NOMO-1 (cell line): ENCODE results near the gene GLTP.

ENCODE experiments used
- DNase-seq, 2 experiments: peaks; one replicate each; lab custom pipeline; 2025; ENCODE audit not compliant: unreplicated experiment in 2 of 2; lab: John Stamatoyannopoulos, UW

GLTP gene

DNA sequence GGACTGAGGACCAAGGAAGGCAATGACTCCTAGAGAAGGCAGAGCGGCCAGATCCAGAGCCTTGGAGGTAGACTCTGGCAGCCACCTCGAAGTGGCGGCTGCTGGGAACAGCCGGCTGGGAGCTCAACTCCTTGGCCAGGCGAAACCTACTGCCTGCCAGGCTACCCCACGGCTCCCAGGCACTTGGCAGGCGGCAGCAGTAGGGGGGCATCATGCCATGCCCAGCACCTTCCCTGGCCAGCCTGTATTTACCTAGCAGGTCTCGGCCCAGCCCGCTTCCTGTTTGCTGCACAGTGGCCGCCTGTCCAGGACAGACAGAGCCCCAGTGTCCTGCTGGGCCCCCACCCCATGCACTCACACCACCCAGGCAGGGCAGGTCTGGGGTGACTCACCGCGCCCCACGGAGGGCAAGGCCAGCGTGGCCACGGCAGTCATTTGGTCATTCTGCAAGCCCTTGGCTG lies 57.4 kb downstream of the GLTP start:
- DNase-seq = no peak

- DNase-seq = no peak
These were observed 57.9 kb downstream of the GLTP start for GRCh38 chr12:109822416-109822815.

DNA sequence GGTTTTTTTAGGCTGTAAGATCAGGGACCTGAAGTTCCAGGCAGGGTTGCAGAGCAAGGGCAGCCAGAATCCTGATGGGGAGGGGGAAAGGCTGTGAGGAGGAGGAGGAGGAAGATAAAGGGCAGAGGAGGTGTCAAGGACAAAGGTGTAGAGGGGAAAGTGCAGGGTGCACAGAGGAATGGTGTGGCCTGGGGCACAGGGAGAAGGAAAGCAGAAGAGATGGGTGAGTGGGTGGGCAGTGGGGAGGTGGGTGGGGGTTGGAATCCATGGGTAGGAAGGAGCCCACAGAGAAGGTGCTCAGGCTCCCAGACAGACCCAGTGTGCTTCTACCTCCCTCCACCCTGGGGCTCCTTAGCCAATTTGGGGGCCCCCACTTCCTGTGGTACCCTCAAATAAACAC lies 58.4 kb downstream of the GLTP start:
- no peak for DNase-seq

DNA sequence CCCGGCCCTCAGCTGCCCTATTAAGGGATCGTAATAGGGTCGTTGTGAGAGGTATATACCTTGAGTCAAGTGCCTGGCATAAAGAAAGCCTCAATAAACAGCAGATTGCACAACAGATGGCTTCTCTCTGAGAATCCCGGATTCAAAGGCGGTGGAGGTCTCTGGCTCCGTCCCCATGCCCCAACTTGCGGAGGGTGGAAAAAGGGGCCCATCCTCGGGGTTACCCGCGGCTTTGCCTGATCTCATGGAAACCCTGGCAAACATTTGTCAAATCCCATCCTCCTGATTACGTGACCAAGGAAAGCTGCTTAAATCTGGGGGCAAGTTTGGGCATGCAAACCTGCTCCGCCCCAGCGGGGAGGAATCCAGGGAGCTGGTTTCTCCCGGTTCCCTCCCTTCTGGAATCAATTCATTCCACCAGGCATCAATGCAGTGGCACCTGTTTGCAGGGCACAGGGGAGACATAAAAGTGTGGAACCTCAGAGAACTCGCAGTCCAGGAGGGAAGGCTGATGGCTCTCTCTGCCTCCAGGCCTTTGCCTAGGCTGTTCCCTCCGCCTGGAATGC lies 59.4 kb downstream of the GLTP start:
- no peak for DNase-seq

DNA sequence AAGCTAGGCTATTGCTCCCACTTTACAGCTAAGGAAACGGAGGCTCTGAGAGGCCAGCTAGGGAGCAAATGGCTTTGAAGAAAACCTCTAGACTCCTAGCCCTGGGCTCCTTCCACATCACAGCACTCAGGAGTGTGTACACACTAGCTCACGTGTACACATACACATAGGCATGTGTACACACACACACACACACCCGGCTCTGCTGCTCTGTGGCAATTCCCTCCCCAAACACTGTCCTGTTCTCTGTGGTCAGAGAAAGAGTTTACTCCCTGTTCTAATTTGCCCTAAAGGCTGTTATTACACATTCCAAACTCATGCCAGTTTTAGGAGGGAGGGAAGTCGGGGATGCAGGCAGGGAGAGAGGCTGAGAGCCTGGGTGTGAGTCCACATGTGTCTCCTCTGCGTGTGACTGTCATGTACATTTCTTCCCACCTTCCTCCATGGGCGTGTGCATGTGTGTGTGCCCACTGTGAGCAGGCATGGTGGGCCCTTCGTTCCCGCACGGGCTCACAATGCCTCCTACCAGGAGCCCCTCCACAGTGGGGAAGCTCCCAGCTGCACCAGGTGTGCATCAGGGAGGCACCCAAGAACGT lies 61.3 kb downstream of the GLTP start:
- no peak for DNase-seq

DNA sequence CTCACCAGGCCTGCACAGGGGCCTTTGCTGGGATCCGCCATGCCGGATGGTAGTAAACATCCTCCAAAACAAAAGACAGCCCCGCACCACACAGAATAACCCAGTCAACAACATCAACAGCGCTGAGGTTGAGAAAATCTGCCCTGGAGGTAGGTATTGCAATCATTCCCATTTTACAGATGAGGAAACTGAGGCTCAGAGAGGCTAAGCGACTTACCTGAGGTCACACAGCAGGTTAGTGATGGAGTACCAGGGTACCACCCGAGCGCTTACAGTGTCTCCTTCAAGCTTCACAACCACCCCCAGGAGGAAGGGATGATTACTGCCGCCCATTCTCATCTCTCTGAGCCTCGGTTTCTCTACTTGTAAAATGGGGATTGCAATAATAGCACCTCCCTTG lies 62.1 kb downstream of the GLTP start:
- DNase-seq = no peak

- peak in 1 of 2 experiments; percentile 6 for DNase-seq
These were observed 62.6 kb downstream of the GLTP start for GRCh38 chr12:109817627-109818231.

DNA sequence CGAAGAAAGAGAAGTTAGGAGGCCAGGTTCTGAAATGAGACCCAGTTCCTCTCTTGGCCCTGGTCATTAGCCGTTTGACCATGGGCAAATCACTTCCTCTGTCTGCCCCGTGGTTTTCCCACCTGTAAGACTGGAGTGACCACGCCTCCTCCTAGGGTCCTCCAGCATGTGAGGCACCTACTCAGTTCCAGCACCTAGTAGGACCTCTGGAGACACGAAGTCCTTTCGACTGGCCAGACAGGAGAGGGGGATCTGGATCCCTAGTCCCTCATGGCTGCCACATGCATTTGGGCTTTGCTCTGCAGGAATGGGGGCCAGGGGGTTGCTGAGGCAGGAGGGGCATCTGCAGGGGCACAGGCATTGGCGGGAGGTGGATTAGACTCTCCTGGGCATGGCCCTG lies 63.5 kb downstream of the GLTP start:
- no peak for DNase-seq

DNA sequence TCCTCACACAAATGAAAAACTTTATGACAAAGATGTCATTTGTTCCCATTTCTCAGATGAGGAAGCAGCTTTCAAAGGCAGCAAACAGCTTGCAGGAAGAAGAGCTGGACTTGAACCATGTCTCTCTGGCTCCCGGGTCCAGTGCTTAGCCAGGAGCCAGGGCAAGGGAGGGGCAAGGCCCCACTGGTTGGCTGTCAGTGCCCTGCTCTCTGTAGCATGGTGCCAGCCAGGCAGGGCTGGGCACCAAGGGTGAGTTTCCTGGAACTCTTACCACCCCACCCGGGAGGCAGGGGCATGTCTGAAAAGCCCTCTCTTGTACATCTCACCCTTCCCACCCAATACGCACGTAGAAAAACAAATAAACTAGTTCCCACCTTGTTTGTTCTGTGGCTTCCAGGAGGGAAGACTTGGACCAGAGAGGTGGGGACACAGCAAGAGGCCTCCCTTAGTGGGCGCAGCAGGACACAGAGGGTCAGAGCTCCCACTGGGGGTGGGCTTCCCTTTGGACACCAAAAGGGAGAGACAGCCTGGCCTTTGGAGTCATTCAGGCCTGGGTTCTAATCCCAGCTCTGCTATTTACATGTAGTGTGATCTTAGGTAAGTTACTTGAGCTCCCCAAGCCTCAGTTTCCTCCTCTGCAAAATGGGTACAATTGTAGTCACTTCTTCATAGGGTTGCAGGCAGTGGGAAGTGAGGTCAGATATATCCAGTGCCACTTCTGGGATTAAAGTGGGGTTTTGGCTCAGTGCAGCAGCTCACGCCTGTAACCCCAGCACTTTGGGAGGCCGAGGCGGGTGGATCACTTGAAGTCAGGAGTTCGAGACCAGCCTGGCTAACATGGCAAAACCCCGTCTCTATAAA lies 64.4 kb downstream of the GLTP start:
- DNase-seq = no peak

- DNase-seq = no peak
These were observed 65.1 kb downstream of the GLTP start for GRCh38 chr12:109815225-109815624.

- DNase-seq = no peak
These were observed 65.7 kb downstream of the GLTP start for GRCh38 chr12:109814600-109815150.

GRCh38 chr12:109813810-109814416 lies 66.4 kb downstream of the GLTP start:
- DNase-seq = no peak

DNA sequence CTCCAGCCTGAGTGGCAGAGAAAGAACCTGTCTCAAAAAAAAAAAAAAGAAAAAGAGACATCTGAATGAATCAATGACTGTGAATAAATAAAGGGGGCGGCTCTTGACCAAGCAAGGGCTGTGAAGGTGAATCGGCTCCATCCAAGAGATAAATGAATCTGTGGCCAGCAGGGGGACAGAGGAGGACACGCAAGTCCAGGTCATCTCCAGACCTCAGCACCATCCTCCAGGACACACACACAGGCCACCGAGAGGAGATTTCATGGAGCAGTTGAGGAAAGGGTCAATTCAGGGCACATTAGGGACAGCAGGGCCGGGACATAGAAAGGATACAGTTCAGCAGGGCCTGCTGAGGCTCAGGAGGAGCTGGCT lies 68.7 kb downstream of the GLTP start:
- no peak for DNase-seq

DNA sequence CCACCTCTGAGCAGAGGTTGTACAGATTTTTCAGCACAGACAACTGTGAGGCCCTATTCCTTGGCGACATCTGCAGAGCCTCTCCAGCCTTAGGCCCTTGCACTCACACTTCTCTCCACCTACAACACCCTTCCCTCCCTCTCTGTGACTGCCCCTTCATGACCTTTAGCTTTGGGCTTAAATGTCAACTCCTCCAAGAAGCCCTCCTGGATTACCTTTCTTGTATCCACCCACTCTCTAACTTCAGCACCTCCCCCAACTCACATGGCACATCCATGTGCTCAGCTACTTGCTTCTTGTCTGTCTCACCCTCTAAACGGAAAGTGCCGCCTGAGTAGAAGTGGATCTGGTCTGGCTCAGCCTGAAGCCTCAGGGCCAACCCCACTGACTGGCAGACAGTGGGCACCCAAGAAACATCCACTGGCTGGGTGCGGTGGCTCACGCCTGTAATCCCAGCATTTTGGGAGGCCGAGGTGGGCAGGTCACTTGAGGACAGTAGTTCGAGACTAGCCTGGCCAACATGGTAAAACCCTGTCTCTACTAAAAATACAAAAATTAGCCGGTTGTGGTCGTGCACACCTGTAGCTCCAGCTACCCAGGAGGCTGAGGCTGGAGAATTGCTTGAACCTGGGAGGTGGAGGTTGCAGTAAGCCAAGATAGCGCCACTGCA lies 69.3 kb downstream of the GLTP start:
- no peak for DNase-seq

GRCh38 chr12:109808876-109809646 lies 71.3 kb downstream of the GLTP start:
- no peak for DNase-seq

- DNase-seq = no peak
These were observed 72.2 kb downstream of the GLTP start for GRCh38 chr12:109807954-109808643.

- DNase-seq = peak; percentile 60 to 61
These were observed 75.2 kb downstream of the GLTP start for GRCh38 chr12:109804820-109805761.

DNA sequence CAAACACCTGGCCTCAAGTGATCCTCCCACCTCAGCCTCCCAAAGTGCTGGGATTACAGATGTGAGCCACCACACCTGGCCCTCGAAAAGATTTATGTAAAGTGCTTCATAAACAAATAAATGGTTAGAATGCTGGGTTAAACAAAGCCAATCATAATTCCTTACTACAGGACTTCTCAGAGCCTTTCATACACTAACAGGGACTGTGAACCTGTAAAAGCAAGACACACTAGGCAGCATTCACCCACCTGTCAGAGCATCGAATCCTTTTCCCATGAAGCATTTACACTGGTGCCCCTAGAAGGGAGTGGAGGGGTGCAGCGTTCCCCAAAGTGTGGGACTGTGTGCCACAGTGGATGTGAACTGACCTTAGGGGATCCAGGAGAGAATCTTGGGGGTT lies 76.7 kb downstream of the GLTP start:
- no peak for DNase-seq
